Measurements from ENCODE around the gene DHX15. TPM values are rescaled to one million over a fixed set of nuclear protein-coding genes. Genes with fewer than 3 reads are reported as not detected.
A peak's percentile ranks its signal among the peaks of the same experiment; 100 is the strongest.

The DHX15 gene
- total RNA-seq, 2 donors from 2014 or later, result 59.7 to 62.4 TPM

DNA sequence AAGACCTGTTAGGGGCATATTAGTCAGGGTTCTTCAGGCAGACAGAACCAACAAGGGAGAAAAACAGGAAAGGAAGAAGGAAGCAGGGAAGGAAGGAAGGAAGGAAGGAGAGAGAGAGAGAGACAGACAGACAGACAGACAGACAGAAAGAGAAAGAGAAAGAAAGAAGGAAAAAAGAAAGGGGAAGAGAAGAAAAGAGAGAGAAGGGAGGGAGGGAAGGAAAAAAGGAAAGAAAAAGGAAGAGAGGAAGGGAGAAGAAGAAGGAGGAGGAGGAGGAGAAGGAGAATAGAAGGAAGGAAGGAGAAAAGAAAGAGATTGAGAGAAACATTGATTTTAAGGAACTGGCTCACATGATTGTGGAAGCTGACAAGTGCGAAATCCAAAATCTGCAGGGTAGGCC lies 89.0 kb downstream of the DHX15 start:
- no peak overlapping the region for H3K27ac ChIP-seq
- no peak overlapping the region for H3K4me3 ChIP-seq
- no peak for DNase-seq (ENCODE audit: low spot score)
- TF ChIP-seq, protein P1, sequence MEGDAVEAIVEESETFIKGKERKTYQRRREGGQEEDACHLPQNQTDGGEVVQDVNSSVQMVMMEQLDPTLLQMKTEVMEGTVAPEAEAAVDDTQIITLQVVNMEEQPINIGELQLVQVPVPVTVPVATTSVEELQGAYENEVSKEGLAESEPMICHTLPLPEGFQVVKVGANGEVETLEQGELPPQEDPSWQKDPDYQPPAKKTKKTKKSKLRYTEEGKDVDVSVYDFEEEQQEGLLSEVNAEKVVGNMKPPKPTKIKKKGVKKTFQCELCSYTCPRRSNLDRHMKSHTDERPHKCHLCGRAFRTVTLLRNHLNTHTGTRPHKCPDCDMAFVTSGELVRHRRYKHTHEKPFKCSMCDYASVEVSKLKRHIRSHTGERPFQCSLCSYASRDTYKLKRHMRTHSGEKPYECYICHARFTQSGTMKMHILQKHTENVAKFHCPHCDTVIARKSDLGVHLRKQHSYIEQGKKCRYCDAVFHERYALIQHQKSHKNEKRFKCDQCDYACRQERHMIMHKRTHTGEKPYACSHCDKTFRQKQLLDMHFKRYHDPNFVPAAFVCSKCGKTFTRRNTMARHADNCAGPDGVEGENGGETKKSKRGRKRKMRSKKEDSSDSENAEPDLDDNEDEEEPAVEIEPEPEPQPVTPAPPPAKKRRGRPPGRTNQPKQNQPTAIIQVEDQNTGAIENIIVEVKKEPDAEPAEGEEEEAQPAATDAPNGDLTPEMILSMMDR (IDR thresholded peaks at IDR 0.05), result no peak
- H3K9me3 ChIP-seq, result no peaks in the 10 kb centered on the region
- H3K4me1 ChIP-seq, result no peaks in the 10 kb centered on the region
- no peaks in the 10 kb centered on the region for H3K27me3 ChIP-seq
- no peaks in the 10 kb centered on the region for H3K36me3 ChIP-seq

DNA sequence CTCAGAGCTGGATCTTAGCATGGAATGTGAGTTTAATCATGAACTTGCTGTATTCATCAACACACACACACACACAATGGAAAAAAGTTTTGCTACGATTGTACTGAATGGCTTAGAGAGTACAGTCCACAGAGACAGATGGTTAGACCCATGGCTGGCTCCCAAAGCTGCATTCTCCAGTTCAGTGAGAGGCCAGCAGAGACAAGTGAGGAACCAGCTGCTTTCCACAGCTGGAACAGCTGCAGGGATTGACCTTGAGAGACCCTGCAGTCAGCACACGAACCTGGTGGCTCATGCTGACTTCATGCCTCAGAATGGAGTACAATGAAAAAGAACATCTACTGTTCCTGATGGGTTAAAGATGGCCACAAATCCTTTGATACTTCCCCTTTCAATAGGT lies 94.5 kb downstream of the DHX15 start:
- TF ChIP-seq, protein P1 (IDR thresholded peaks at IDR 0.05), result no peak
- no peaks in the 10 kb centered on the region for H3K9me3 ChIP-seq
- no peak overlapping the region for H3K4me3 ChIP-seq
- no peaks in the 10 kb centered on the region for H3K4me1 ChIP-seq
- H3K27me3 ChIP-seq, result no peaks in the 10 kb centered on the region
- no peaks in the 10 kb centered on the region for H3K36me3 ChIP-seq
- DNase-seq (ENCODE audit: low spot score), result no peak
- H3K27ac ChIP-seq, result no peak overlapping the region

DNA sequence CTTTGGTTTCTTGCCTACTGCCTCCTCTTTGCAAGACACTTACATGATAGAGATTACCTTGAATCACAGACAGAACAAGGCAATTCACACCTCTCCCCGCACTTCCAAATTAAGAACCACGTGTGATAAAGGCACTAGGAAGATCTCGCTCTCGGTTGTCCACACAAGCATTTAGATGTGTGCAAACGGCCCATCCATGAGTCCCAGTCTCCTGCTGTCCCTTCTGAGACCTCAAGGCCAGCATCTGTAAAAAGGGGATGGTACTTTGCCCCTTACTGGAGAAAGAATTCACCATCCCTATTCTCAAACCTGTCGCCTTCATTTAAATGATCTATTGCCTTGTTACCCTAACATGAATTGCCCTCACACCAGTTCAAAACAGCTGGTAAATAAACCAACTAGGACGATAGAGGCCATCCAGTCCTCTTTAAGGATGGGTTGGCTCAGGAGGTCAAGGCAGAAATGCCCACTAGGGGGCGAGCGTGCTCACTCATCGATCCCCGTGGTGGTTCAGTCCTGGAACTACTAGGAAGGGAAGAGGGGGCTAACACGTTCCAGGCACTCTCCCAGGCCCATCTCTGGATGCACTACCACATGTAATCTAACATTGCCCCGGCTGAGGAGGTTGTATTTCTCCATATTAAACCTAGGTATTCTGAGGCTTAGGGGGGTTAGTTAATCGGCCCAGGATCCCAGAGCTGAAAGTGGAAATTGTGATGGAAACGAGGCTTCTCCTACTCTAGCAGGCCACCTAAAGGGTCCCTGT lies 95.8 kb downstream of the DHX15 start:
- H3K36me3 ChIP-seq, result no peaks in the 10 kb centered on the region
- peak; percentile 83 for DNase-seq (ENCODE audit: low spot score)
- H3K4me3 ChIP-seq, result no peak overlapping the region
- H3K9me3 ChIP-seq, result no peaks in the 10 kb centered on the region
- TF ChIP-seq, protein P1 (IDR thresholded peaks at IDR 0.05), result peak; percentile 73 to 89
- H3K27ac ChIP-seq, result no peak overlapping the region
- no peaks in the 10 kb centered on the region for H3K4me1 ChIP-seq
- H3K27me3 ChIP-seq, result no peaks in the 10 kb centered on the region

DNA sequence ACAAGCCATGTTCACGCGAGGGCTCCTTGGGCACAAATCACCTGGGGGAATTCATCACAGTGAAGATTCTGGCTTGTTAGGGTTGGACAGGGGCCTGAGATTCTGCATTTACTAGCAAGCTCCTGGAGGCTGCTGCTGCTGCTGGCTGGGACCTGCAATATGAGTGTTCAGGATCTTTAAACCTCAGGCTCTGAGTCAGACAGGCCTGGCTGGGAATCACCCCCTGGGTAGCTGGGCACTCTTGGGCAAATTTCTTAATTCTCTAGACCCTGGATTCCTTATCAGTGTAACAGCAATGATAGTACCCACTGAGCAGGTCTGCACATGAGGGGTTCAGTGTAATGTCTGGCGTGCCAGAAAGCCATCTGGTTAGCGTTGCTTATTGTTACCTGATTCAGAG lies 101.5 kb downstream of the DHX15 start:
- TF ChIP-seq, protein P1 (IDR thresholded peaks at IDR 0.05), result no peak
- no peak for DNase-seq (ENCODE audit: low spot score)
- Histone ChIP-seq H3K4me1 (no peaks in the 10 kb centered on the region), H3K27ac (no peak overlapping the region), H3K9me3 (no peaks in the 10 kb centered on the region), H3K27me3 (no peaks in the 10 kb centered on the region), H3K36me3 (no peaks in the 10 kb centered on the region), H3K4me3 (no peak overlapping the region)

DNA sequence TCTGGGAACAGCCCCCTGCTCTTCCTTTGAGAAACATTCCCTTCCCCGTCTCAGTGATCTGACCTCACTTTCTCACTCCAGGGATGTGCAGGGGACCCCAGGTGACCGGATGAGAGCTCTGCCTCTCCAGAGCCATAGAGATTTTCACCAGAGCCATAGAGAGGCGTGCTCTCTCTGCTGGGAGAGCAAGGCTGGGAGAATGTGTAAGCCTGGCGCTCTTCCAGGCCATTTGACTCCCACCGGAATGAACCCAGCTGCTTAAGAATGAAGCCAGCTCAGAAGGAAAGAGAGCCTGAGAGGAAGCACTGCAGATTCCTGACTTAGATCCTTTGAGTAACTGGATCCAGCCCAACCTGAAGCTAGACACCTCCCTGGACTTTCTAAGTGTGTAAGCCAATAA lies 106.4 kb downstream of the DHX15 start:
- H3K27ac ChIP-seq, result no peak overlapping the region
- no peak for DNase-seq (ENCODE audit: low spot score)

More for the DNA sequence above, 106.4 kb downstream of the DHX15 start:
- Histone ChIP-seq H3K4me1 (no peaks in the 10 kb centered on the region), H3K27me3 (no peaks in the 10 kb centered on the region), H3K4me3 (no peak overlapping the region), H3K9me3 (no peaks in the 10 kb centered on the region), H3K36me3 (no peaks in the 10 kb centered on the region)
- TF ChIP-seq, protein P1 (IDR thresholded peaks at IDR 0.05), result no peak

MicroRNAs encoded within 50 kb of the gene (microRNA counts, 767-probe panel; counts per million panel counts)
- 0 to 1,217 counts per million in 2 donors for microRNA hsa-miR-573

Small RNAs within 50 kb of the gene (microRNA-seq; reads per million reads assigned to microRNA genes)
- gene MIR573 (ENCODE audit: borderline number of aligned reads in 2 of 2, borderline replicate concordance in 1 of 2), result 0 reads per million in 2 donors

Other genes starting within 250 kb of the DHX15 start
- gene SOD3, start 211.0 kb upstream of the DHX15 start, total RNA-seq, result 100 to 1,000 TPM in 1 of 2 donors, 10 to 100 TPM in 1; 94.9 to 300 TPM